Stomach smooth muscle (tissue), 2 donors: Measurements from ENCODE around the gene PKDREJ.

Experiments used
- H3K27ac ChIP-seq: one replicate; pipeline ENCODE4 v1.7.0; 2013; ENCODE audit warnings: mild to moderate bottlenecking, low read length, inconsistent platforms
- H3K27me3 ChIP-seq, 2 donors: one replicate each; pipeline ENCODE4 v1.7.0; 2013; ENCODE audit warnings: low read length in 2 of 2; ENCODE audit not compliant: insufficient read depth in 2 of 2, control insufficient read depth in 1 of 2
- H3K36me3 ChIP-seq, 2 donors: one replicate each; pipeline ENCODE4 v1.7.0; 2013; ENCODE audit warnings: low read length in 2 of 2; ENCODE audit not compliant: control insufficient read depth in 2 of 2, insufficient read depth in 2 of 2
- H3K4me1 ChIP-seq: one replicate; pipeline ENCODE4 v1.7.0; 2013; ENCODE audit warnings: low read length; ENCODE audit not compliant: control insufficient read depth, insufficient read depth
- H3K4me3 ChIP-seq, 2 donors: one replicate each; pipeline ENCODE4 v1.7.0; 2013; ENCODE audit warnings: low read length in 2 of 2
- H3K9ac ChIP-seq, 2 donors: one replicate each; pipeline ENCODE4 v1.7.0; 2013; ENCODE audit warnings: low read length in 2 of 2, mild to moderate bottlenecking in 1 of 2
- H3K9me3 ChIP-seq, 2 donors: one replicate each; pipeline ENCODE4 v1.7.0; 2013; ENCODE audit warnings: low read length in 2 of 2; ENCODE audit not compliant: control insufficient read depth in 2 of 2
- donor health status: healthy.
- donor health status: Pancreatic carcinoma.

PKDREJ gene

DNA sequence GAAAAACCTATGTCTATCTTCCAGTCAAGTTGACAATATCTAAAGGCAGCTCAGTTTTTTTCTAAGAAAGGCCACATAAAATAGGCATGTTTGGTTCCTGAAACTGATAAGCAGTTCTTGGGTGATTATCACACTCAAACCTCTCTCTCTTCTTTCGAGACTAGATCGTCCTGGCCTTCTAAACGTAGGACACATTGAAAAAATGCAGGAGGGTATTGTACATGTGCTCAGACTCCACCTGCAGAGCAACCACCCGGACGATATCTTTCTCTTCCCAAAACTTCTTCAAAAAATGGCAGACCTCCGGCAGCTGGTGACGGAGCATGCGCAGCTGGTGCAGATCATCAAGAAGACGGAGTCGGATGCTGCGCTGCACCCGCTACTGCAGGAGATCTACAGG, 28.2 kb downstream of the PKDREJ start:
- Histone ChIP-seq H3K27me3 (no peaks in the 10 kb centered on the region), H3K36me3 (peaks cover 0 to 3% of the 10 kb centered on the region in 2 donors), H3K27ac (peak overlapping the region; percentile 58), H3K4me1 (peaks cover 36% of the 10 kb centered on the region), H3K9ac (no peak overlapping the region), H3K9me3 (no peaks in the 10 kb centered on the region), H3K4me3 (no peak overlapping the region)

DNA sequence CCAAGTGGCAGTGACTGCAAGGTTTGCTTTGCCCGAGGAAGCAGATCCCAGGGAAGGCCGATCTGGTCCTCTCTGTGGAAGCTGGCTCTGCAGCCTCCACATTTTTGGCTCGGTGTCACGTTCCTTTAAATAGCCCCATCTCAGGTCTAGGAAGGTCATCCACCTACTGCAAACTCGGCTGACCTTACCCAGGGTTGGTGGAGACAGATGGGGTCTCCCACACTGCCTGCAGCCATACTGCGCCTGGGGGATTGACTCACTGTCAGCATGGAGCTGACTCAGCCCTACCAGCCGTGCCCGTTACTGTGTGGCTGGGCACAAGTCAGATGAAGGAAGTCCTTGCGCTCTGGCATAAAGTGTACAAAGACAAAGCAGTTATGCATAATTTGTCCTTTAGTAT, 29.9 kb downstream of the PKDREJ start:
- Histone ChIP-seq H3K9ac (no peak overlapping the region), H3K36me3 (peaks cover 0 to 3% of the 10 kb centered on the region in 2 donors), H3K4me1 (peaks cover 23% of the 10 kb centered on the region), H3K9me3 (no peaks in the 10 kb centered on the region), H3K4me3 (peak overlapping the region in 1 of 2 donors; percentile 47), H3K27ac (peak overlapping the region; percentile 18), H3K27me3 (no peaks in the 10 kb centered on the region)

DNA sequence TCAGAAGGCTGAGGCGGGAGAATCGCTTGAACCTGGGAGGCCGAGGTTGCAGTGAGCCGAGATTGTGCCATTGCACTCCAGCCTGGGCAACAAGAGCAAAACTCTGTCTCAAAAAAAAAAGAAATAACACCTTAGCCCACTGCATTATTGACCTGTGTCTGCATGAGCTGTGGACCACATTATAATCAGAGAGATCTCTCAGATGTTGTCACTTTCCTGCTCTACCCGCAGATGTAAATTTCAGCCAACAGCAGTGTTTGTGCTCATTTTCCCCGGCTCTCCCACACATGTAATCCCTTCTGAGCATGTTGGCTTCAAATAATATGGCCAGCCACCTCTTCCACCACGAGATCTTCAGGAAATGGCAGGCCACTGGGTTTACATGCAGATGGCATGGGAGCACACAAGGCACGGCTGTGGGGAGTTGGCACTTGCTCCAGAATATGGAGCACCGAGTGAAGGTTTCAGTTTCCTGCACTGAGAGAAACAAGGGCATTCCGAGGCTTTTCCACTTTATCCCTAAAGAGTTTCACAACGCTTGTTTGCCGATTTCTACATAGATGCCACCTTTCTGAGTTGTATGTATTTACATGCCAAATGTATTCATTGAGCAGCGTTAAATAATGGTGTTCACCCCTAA, 32.8 kb downstream of the PKDREJ start:
- Histone ChIP-seq H3K9ac (no peak overlapping the region), H3K36me3 (peaks cover 7 to 9% of the 10 kb centered on the region in 2 donors), H3K4me3 (no peak overlapping the region), H3K27me3 (no peaks in the 10 kb centered on the region), H3K4me1 (peaks cover 13% of the 10 kb centered on the region), H3K27ac (no peak overlapping the region), H3K9me3 (no peaks in the 10 kb centered on the region)

GRCh38 chr22:46229701-46230100, 33.4 kb downstream of the PKDREJ start:
- Histone ChIP-seq H3K27me3 (no peaks in the 10 kb centered on the region), H3K9ac (no peak overlapping the region), H3K27ac (no peak overlapping the region), H3K4me3 (no peak overlapping the region), H3K36me3 (peaks cover 9 to 10% of the 10 kb centered on the region in 2 donors), H3K9me3 (no peaks in the 10 kb centered on the region), H3K4me1 (peaks cover 13% of the 10 kb centered on the region)

DNA sequence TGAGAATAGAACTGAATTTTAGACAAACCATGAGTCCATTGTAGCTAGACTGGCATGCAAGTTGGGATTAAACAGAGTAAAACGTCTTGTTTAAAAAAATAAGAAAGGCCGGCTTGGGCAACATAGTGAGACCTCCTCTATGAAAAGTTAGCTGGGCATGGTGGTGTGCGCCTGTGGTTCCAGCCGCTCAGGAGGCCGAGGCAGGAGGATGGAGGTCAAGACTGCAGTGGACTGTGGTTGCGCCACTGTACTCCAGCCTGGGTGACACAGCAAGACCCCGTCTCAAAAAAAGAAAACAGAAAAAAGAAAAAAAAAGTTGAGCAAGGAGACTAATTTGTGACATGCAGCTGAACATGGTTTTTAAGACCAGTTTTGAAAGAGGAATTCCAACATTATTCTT, 36.6 kb downstream of the PKDREJ start:
- Histone ChIP-seq H3K4me1 (no peaks in the 10 kb centered on the region), H3K4me3 (no peak overlapping the region), H3K9ac (no peak overlapping the region), H3K9me3 (no peaks in the 10 kb centered on the region), H3K36me3 (peaks cover 9 to 10% of the 10 kb centered on the region in 2 donors), H3K27me3 (no peaks in the 10 kb centered on the region), H3K27ac (no peak overlapping the region)

DNA sequence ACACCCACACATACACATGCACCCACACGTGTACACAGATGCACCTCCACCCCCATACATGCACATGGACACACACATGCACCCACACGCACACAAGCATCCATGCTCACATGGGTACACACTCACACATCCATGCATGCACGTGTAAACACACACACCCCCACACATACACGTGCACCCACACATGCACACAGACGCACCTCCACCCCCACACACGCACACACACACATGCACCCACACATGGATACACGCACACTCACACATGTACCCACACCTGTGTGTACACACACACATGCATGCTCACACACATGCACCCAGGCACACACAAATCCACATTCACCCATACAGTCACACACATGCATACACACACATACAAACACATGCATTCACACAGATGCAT, 37.5 kb downstream of the PKDREJ start:
- H3K9ac ChIP-seq: no peak overlapping the region
- H3K9me3 ChIP-seq: no peaks in the 10 kb centered on the region
- H3K36me3 ChIP-seq: peaks cover 13 to 14% of the 10 kb centered on the region in 2 donors
- no peak overlapping the region for H3K27ac ChIP-seq
- H3K27me3 ChIP-seq: no peaks in the 10 kb centered on the region
- H3K4me1 ChIP-seq: no peaks in the 10 kb centered on the region
- no peak overlapping the region for H3K4me3 ChIP-seq

GRCh38 chr22:46224898-46225290, 38.2 kb downstream of the PKDREJ start:
- Histone ChIP-seq H3K4me1 (no peaks in the 10 kb centered on the region), H3K9ac (no peak overlapping the region), H3K36me3 (peaks cover 17 to 20% of the 10 kb centered on the region in 2 donors), H3K9me3 (no peaks in the 10 kb centered on the region), H3K4me3 (no peak overlapping the region), H3K27ac (no peak overlapping the region), H3K27me3 (no peaks in the 10 kb centered on the region)

GRCh38 chr22:46224044-46224897, 38.9 kb downstream of the PKDREJ start:
- Histone ChIP-seq H3K9ac (no peak overlapping the region), H3K27me3 (no peaks in the 10 kb centered on the region), H3K36me3 (peaks cover 21 to 25% of the 10 kb centered on the region in 2 donors), H3K27ac (no peak overlapping the region), H3K4me3 (no peak overlapping the region), H3K4me1 (no peaks in the 10 kb centered on the region), H3K9me3 (no peaks in the 10 kb centered on the region)

- peaks cover 34 to 36% of the 10 kb centered on the region in 2 donors for H3K36me3 ChIP-seq
- H3K27me3 ChIP-seq: no peaks in the 10 kb centered on the region
- H3K9ac ChIP-seq: no peak overlapping the region
- no peaks in the 10 kb centered on the region for H3K4me1 ChIP-seq
- H3K4me3 ChIP-seq: no peak overlapping the region
- no peak overlapping the region for H3K27ac ChIP-seq
- H3K9me3 ChIP-seq: no peaks in the 10 kb centered on the region
Measured at GRCh38 chr22:46220921-46221320, 42.2 kb downstream of the PKDREJ start.

DNA sequence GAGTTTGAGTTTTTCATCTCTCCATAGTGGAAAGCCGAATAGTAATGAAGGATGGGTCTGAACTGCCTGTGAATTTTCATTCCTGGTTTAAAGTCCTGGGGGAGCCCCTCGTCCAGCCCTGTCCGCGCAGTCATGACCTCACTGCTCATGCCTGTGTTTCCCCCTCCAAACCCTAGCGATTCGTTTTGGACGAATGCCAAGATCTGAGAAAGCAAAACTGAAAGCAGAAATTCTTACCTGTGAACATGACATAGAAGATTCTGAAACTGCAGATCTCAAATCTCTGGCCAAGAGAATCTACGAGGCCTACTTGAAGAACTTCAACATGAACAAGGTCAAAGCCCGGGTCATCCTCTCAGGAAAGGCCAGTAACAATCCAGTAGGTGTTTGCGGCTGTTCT, 43.5 kb downstream of the PKDREJ start:
- Histone ChIP-seq H3K9ac (no peak overlapping the region), H3K36me3 (peaks cover 32 to 36% of the 10 kb centered on the region in 2 donors)

GRCh38 chr22:46214616-46215015, 48.5 kb downstream of the PKDREJ start:
- Histone ChIP-seq H3K36me3 (peaks cover 27 to 30% of the 10 kb centered on the region in 2 donors), H3K27me3 (no peaks in the 10 kb centered on the region), H3K9me3 (peaks cover 2 to 3% of the 10 kb centered on the region in 2 donors), H3K4me1 (no peaks in the 10 kb centered on the region), H3K9ac (no peak overlapping the region), H3K27ac (no peak overlapping the region), H3K4me3 (no peak overlapping the region)

More for the DNA sequence above, 43.5 kb downstream of the PKDREJ start:
- Histone ChIP-seq H3K27ac (no peak overlapping the region), H3K27me3 (no peaks in the 10 kb centered on the region), H3K4me1 (no peaks in the 10 kb centered on the region), H3K4me3 (no peak overlapping the region), H3K9me3 (no peaks in the 10 kb centered on the region)
